Central memory CD8-positive, alpha-beta T cell (primary cell): ENCODE results near the gene RMRP.

Source experiments
- ATAC-seq: fragments of 150-1000 bp; cut with Tn5 transposase; replicated peaks from 2 replicates; pipeline ENCODE4 v1.10.0; 2022; ENCODE audit warnings: mild to moderate bottlenecking, moderate FRiP score, moderate number of reproducible peaks; ENCODE audit not compliant: poor library complexity, severe bottlenecking; ENCODE audit errors: extremely low read depth
- DNase-seq, 2 donors: peaks; one replicate each; pipeline ENCODE4 v3.0.0; 2021; ENCODE audit warnings: low spot score in 2 of 2
- H3K27ac Mint-ChIP-seq: one replicate; pipeline ENCODE4 v1.8.0; 2022; ENCODE audit warnings: low read depth, mild to moderate bottlenecking, moderate library complexity, mixed read lengths
- H3K27me3 Mint-ChIP-seq: one replicate; pipeline ENCODE4 v1.8.0; 2022; ENCODE audit warnings: mixed read lengths
- H3K36me3 Mint-ChIP-seq: one replicate; pipeline ENCODE4 v1.8.0; 2022; ENCODE audit warnings: mild to moderate bottlenecking, moderate library complexity, mixed read lengths; ENCODE audit not compliant: insufficient read depth
- H3K4me1 Mint-ChIP-seq: one replicate; pipeline ENCODE4 v1.8.0; 2022; ENCODE audit warnings: mixed read lengths
- H3K4me3 Mint-ChIP-seq: one replicate; pipeline ENCODE4 v1.8.0; 2022; ENCODE audit warnings: mild to moderate bottlenecking, moderate library complexity, mixed read lengths
- H3K9me3 Mint-ChIP-seq: one replicate; pipeline ENCODE4 v1.8.0; 2022; ENCODE audit warnings: mixed read lengths

The RMRP gene

GRCh38 chr9:35683323-35683722 lies 25.5 kb upstream of the RMRP start:
- peaks cover 4% of the 10 kb centered on the region for H3K36me3 Mint-ChIP-seq
- no peak for ATAC-seq
- H3K9me3 Mint-ChIP-seq = no peaks in the 10 kb centered on the region
- H3K4me1 Mint-ChIP-seq = no peaks in the 10 kb centered on the region
- H3K27ac Mint-ChIP-seq = no peak overlapping the region
- no peak for DNase-seq
- no peaks in the 10 kb centered on the region for H3K27me3 Mint-ChIP-seq
- H3K4me3 Mint-ChIP-seq = no peak overlapping the region

- no peak for DNase-seq
- Mint-ChIP-seq H3K27me3 (no peaks in the 10 kb centered on the region), H3K36me3 (peaks cover 4% of the 10 kb centered on the region), H3K9me3 (no peaks in the 10 kb centered on the region), H3K4me1 (no peaks in the 10 kb centered on the region), H3K4me3 (no peak overlapping the region), H3K27ac (no peak overlapping the region)
- ATAC-seq = no peak
These were observed 24.9 kb upstream of the RMRP start for GRCh38 chr9:35682520-35683315.

- Mint-ChIP-seq H3K4me1 (no peaks in the 10 kb centered on the region), H3K27me3 (no peaks in the 10 kb centered on the region), H3K9me3 (no peaks in the 10 kb centered on the region), H3K36me3 (peaks cover 4% of the 10 kb centered on the region), H3K4me3 (no peak overlapping the region), H3K27ac (no peak overlapping the region)
- no peak for DNase-seq
- no peak for ATAC-seq
These were observed 24.2 kb upstream of the RMRP start for GRCh38 chr9:35682051-35682450.

DNA sequence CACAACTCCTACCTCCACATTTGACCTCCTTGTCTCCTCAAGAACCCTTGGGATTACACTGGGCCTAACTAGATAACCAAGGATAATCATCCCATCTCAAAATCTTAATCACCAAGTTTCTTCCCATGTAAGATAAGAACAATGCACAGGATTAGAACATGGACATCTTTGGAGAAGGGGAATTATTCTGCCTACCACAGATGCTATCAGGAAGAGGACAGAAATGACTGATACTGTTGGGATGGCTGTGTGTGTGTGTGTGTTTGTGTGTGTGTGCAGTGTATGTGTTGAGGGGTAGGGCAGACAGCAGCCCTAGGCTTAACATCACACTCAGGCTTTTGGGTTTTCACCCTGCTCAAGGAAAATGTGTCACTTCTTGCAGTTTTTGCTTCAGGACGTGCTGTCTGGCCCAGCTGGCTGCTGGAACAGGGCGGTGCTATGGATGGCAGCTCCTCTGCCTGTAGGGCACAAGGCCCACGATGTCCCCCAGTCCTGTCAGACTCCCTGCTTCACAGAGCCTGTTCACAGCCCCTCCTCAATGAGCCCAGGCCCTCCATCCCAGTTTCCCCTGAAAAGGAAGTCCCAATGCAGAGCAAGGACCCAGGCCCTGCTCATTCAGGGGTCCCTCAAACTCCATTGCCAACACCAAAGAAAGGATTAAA lies 23.7 kb upstream of the RMRP start:
- Mint-ChIP-seq H3K9me3 (no peaks in the 10 kb centered on the region), H3K27ac (no peak overlapping the region), H3K27me3 (peaks cover 3% of the 10 kb centered on the region), H3K4me1 (peaks cover 1% of the 10 kb centered on the region), H3K36me3 (peaks cover 6% of the 10 kb centered on the region), H3K4me3 (no peak overlapping the region)
- no peak for ATAC-seq
- DNase-seq = no peak

DNA sequence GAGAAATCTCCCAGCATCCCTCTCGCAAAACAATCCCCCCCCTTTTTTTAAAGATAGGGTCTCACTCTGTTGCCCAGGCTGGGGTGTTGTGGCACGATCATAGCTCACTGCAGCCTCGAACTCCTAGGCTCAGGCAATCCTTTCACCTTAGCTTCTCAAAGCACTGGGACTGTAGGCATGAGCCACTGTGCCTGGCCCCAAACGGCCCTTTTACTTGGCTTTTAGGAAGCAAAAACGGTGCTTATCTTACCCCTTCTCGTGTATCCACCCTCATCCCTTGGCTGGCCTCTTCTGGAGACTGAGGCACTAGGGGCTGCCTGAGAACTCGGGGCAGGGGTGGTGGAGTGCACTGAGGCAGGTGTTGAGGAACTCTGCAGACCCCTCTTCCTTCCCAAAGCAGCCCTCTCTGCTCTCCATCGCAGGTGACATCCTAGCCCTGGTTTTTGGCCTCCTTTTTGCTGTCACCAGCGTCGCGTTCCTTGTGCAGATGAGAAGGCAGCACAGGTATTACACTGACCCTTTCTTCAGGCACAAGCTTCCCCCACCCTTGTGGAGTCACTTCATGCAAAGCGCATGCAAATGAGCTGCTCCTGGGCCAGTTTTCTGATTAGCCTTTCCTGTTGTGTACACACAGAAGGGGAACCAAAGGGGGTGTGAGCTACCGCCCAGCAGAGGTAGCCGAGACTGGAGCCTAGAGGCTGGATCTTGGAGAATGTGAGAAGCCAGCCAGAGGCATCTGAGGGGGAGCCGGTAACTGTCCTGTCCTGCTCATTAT lies 22.7 kb upstream of the RMRP start:
- ATAC-seq (no peak), DNase-seq (no peak)
- no peaks in the 10 kb centered on the region for H3K9me3 Mint-ChIP-seq
- H3K36me3 Mint-ChIP-seq = peaks cover 2% of the 10 kb centered on the region
- H3K4me3 Mint-ChIP-seq = no peak overlapping the region
- H3K4me1 Mint-ChIP-seq = peaks cover 5% of the 10 kb centered on the region
- H3K27me3 Mint-ChIP-seq = peaks cover 9% of the 10 kb centered on the region
- no peak overlapping the region for H3K27ac Mint-ChIP-seq

GRCh38 chr9:35679766-35680330 lies 22.0 kb upstream of the RMRP start:
- DNase-seq (no peak), ATAC-seq (no peak)
- H3K4me1 Mint-ChIP-seq = peaks cover 5% of the 10 kb centered on the region
- peaks cover 2% of the 10 kb centered on the region for H3K36me3 Mint-ChIP-seq
- H3K27me3 Mint-ChIP-seq = peaks cover 12% of the 10 kb centered on the region
- H3K9me3 Mint-ChIP-seq = no peaks in the 10 kb centered on the region
- H3K4me3 Mint-ChIP-seq = no peak overlapping the region
- no peak overlapping the region for H3K27ac Mint-ChIP-seq

DNA sequence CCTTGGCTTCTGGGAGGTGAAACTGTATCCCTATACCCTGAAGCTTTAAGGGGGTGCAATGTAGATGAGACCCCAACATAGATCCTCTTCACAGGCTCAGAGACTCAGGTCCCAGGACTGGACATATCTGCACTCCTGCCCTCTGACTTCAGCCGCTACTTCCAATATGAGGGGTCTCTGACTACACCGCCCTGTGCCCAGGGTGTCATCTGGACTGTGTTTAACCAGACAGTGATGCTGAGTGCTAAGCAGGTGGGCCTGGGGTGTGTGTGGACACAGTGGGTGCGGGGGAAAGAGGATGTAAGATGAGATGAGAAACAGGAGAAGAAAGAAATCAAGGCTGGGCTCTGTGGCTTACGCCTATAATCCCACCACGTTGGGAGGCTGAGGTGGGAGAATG lies 21.3 kb upstream of the RMRP start:
- Mint-ChIP-seq H3K9me3 (no peaks in the 10 kb centered on the region), H3K27ac (no peak overlapping the region), H3K36me3 (peaks cover 2% of the 10 kb centered on the region), H3K27me3 (peaks cover 19% of the 10 kb centered on the region), H3K4me1 (peaks cover 5% of the 10 kb centered on the region), H3K4me3 (no peak overlapping the region)
- no peak for DNase-seq
- no peak for ATAC-seq

GRCh38 chr9:35675732-35676392 lies 18.0 kb upstream of the RMRP start:
- H3K4me1 Mint-ChIP-seq = peaks cover 5% of the 10 kb centered on the region
- no peak for DNase-seq
- H3K27ac Mint-ChIP-seq = no peak overlapping the region
- ATAC-seq = no peak
- peak overlapping the region; percentile 69 for H3K4me3 Mint-ChIP-seq
- H3K27me3 Mint-ChIP-seq = peaks cover 21% of the 10 kb centered on the region
- peaks cover 2% of the 10 kb centered on the region for H3K36me3 Mint-ChIP-seq
- H3K9me3 Mint-ChIP-seq = no peaks in the 10 kb centered on the region

DNA sequence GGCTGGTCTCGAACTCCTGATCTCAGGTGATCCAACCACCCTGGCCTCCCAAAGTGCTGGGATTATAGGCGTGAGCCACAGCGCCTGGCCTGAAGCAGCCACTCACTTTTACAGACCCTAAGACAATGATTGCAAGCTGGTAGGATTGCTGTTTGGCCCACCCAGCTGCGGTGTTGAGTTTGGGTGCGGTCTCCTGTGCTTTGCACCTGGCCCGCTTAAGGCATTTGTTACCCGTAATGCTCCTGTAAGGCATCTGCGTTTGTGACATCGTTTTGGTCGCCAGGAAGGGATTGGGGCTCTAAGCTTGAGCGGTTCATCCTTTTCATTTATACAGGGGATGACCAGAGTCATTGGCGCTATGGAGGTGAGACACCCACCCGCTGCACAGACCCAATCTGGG lies 17.4 kb upstream of the RMRP start:
- H3K4me1 Mint-ChIP-seq = peaks cover 5% of the 10 kb centered on the region
- no peak overlapping the region for H3K27ac Mint-ChIP-seq
- no peak for ATAC-seq
- H3K27me3 Mint-ChIP-seq = peaks cover 21% of the 10 kb centered on the region
- DNase-seq = no peak
- H3K4me3 Mint-ChIP-seq = peak overlapping the region; percentile 69
- H3K36me3 Mint-ChIP-seq = peaks cover 2% of the 10 kb centered on the region
- no peaks in the 10 kb centered on the region for H3K9me3 Mint-ChIP-seq

DNA sequence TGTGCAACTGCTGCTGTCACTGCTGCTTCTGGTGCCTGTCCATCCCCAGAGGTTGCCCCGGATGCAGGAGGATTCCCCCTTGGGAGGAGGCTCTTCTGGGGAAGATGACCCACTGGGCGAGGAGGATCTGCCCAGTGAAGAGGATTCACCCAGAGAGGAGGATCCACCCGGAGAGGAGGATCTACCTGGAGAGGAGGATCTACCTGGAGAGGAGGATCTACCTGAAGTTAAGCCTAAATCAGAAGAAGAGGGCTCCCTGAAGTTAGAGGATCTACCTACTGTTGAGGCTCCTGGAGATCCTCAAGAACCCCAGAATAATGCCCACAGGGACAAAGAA lies 16.2 kb upstream of the RMRP start:
- Mint-ChIP-seq H3K4me1 (peaks cover 5% of the 10 kb centered on the region), H3K27ac (no peak overlapping the region), H3K4me3 (peak overlapping the region; percentile 45), H3K36me3 (peaks cover 2% of the 10 kb centered on the region), H3K27me3 (peaks cover 21% of the 10 kb centered on the region), H3K9me3 (no peaks in the 10 kb centered on the region)
- DNase-seq (no peak), ATAC-seq (no peak)

DNA sequence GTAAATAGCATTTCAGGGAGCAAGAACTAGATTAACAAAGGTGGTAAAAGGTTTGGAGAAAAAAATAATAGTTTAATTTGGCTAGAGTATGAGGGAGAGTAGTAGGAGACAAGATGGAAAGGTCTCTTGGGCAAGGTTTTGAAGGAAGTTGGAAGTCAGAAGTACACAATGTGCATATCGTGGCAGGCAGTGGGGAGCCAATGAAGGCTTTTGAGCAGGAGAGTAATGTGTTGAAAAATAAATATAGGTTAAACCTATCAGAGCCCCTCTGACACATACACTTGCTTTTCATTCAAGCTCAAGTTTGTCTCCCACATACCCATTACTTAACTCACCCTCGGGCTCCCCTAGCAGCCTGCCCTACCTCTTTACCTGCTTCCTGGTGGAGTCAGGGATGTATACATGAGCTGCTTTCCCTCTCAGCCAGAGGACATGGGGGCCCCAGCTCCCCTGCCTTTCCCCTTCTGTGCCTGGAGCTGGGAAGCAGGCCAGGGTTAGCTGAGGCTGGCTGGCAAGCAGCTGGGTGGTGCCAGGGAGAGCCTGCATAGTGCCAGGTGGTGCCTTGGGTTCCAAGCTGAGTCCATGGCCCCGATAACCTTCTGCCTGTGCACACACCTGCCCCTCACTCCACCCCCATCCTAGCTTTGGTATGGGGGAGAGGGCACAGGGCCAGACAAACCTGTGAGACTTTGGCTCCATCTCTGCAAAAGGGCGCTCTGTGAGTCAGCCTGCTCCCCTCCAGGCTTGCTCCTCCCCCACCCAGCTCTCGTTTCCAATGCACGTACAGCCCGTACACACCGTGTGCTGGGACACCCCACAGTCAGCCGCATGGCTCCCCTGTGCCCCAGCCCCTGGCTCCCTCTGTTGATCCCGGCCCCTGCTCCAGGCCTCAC lies 15.6 kb upstream of the RMRP start, which contains the start of gene CA9:
Gene CA9, plus strand, starts transcription at position 797 of the 893 bp plus-strand sequence. Its CDS starts 32 bp downstream, at position 829.
- peaks cover 21% of the 10 kb centered on the region for H3K27me3 Mint-ChIP-seq
- H3K9me3 Mint-ChIP-seq = no peaks in the 10 kb centered on the region
- H3K4me3 Mint-ChIP-seq = peak within 1 kb of the TSS; percentile 45
- H3K4me1 Mint-ChIP-seq = peaks cover 5% of the 10 kb centered on the region
- peaks cover 2% of the 10 kb centered on the region for H3K36me3 Mint-ChIP-seq
- no peak for DNase-seq
- no peak for ATAC-seq
- H3K27ac Mint-ChIP-seq = no peak within 1 kb of the TSS
